8988T (cell line): ENCODE data around the gene ZNF593OS.

Experiments used
- DNase-seq: peaks from one replicate; pipeline ENCODE4 v3.0.0; 2011

Gene ZNF593OS

GRCh38 chr1:26182383-26182696 lies 10.7 kb upstream of the ZNF593OS start:
- no peak for DNase-seq

GRCh38 chr1:26181586-26182382 lies 10.2 kb upstream of the ZNF593OS start:
- DNase-seq, result no peak

GRCh38 chr1:26180010-26180506 lies 8.4 kb upstream of the ZNF593OS start:
- DNase-seq, result no peak

GRCh38 chr1:26177182-26177684 lies 5.6 kb upstream of the ZNF593OS start, which contains the start of gene CNKSR1:
CNKSR1 (plus strand) TSS chr1:26177491; CDS start chr1:26177548, 57 bp downstream.
- DNase-seq, result no peak

GRCh38 chr1:26175346-26175745 lies 3.7 kb upstream of the ZNF593OS start:
- DNase-seq, result no peak

- DNase-seq, result no peak
These were observed 1.2 kb downstream of the ZNF593OS start for GRCh38 chr1:26170472-26170821.

GRCh38 chr1:26169669-26170471 lies 1.8 kb downstream of the ZNF593OS start, which contains the start of gene ZNF593:
ZNF593 (plus strand) TSS chr1:26169908; CDS start chr1:26169984, 76 bp downstream.
- peak; percentile 96 for DNase-seq

GRCh38 chr1:26169198-26169554 lies 2.5 kb downstream of the ZNF593OS start:
- no peak for DNase-seq

GRCh38 chr1:26168410-26169197 lies 3.0 kb downstream of the ZNF593OS start, which contains the start of gene C1orf232:
C1orf232 (minus strand) TSS chr1:26168963; CDS start chr1:26168499, 464 bp downstream.
- DNase-seq, result no peak

- no peak for DNase-seq
These were observed 4.8 kb downstream of the ZNF593OS start for GRCh38 chr1:26166719-26167281.

- DNase-seq, result no peak
These were observed 6.5 kb downstream of the ZNF593OS start for GRCh38 chr1:26164861-26165842.

GRCh38 chr1:26164036-26164860 lies 7.4 kb downstream of the ZNF593OS start:
- DNase-seq, result peak; percentile 73

- DNase-seq, result no peak
These were observed 8.0 kb downstream of the ZNF593OS start for GRCh38 chr1:26163684-26164035.

GRCh38 chr1:26162220-26162709 lies 9.4 kb downstream of the ZNF593OS start:
- no peak for DNase-seq

GRCh38 chr1:26161415-26162219 lies 10.0 kb downstream of the ZNF593OS start:
- peak; percentile 62 for DNase-seq

- DNase-seq, result no peak
These were observed 10.9 kb downstream of the ZNF593OS start for GRCh38 chr1:26160527-26161414.

- no peak for DNase-seq
These were observed 11.9 kb downstream of the ZNF593OS start for GRCh38 chr1:26159743-26160039.
